ENCODE results near the gene FTO. TPM values are rescaled to one million over a fixed set of nuclear protein-coding genes. Genes with fewer than 3 reads are reported as not detected.
A peak's percentile ranks its signal among the peaks of the same experiment; 100 is the strongest.

Gene FTO
- total RNA-seq, 1 experiment from 2014 or later: 129 TPM

DNA sequence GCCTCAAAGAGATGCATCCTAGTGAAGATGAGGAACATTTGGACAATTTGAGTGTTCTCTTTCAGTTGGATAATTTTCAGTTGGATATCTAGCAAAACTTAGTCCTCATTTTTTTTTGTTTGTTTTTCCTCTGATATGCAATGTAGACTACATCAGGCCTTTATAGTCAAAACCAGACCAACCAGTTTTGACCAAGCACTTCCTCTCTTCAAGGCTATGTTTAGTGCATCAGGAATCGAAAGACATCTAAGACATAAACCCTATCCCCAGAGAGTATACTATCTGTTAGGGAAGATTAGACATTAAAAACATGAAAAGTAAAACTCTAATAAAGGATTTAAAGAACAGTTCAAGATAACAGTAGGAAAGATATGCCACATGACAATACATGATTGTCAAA, 326.5 kb downstream of the FTO start:
- DNase-seq: no peak
- Histone ChIP-seq H3K4me3 (no peak overlapping the region), H3K27me3 (no peaks in the 10 kb centered on the region), H3K4me1 (no peaks in the 10 kb centered on the region), H3K9me3 (replicated peaks) (peaks cover 8% of the 10 kb centered on the region; the same call in 1 of the 2 replicates), H3K27ac (no peak overlapping the region), H3K36me3 (no peaks in the 10 kb centered on the region)

DNA sequence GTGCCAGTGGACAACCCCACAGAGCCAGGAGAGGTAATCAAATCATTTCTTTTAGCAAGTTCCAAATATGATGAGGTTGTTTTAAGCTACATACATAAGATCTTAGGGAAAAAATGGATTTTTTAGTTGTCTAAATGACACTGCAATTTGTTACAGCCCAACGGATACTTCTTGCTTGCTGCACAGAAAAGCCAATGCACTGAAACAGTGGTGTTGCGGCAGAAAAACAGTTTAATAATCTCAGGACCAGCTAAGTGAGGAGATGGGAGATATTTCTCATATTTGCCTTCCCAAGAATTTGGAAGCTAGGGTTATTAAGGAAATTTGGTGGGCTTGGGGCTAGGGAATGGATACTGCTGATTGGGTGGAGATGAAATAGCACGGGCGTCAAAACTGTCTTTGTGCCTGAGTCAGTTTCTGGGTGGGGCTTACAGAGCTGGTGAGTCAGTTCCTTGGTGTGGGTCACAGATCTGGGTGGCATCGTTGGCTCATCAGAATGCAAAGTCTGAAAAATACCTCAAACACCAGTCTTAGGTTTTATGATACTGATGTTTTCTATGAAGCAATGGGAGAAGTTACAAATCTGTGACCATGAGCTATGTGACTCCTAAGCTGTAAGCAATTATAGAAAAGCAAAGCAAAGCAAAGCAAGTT, 327.3 kb downstream of the FTO start:
- no peak for DNase-seq
- H3K4me1 ChIP-seq: no peaks in the 10 kb centered on the region
- H3K36me3 ChIP-seq: no peaks in the 10 kb centered on the region
- H3K27me3 ChIP-seq: no peaks in the 10 kb centered on the region
- no peak overlapping the region for H3K27ac ChIP-seq
- H3K9me3 ChIP-seq (replicated peaks): peaks cover 8% of the 10 kb centered on the region; the same call in 1 of the 2 replicates
- no peak overlapping the region for H3K4me3 ChIP-seq

GRCh38 chr16:54033747-54034146, 329.8 kb downstream of the FTO start:
- H3K36me3 ChIP-seq: no peaks in the 10 kb centered on the region
- H3K4me3 ChIP-seq: no peak overlapping the region
- no peaks in the 10 kb centered on the region for H3K27me3 ChIP-seq
- H3K27ac ChIP-seq: no peak overlapping the region
- no peaks in the 10 kb centered on the region for H3K4me1 ChIP-seq
- peaks cover 8% of the 10 kb centered on the region; the same call in 1 of the 2 replicates for H3K9me3 ChIP-seq (replicated peaks)
- no peak for DNase-seq

- Histone ChIP-seq H3K4me1 (no peaks in the 10 kb centered on the region), H3K36me3 (no peaks in the 10 kb centered on the region), H3K27ac (no peak overlapping the region), H3K27me3 (no peaks in the 10 kb centered on the region), H3K9me3 (replicated peaks) (peaks cover 8% of the 10 kb centered on the region; the same call in 1 of the 2 replicates), H3K4me3 (no peak overlapping the region)
- no peak for DNase-seq
Measured at GRCh38 chr16:54034684-54035083, 330.7 kb downstream of the FTO start.

DNA sequence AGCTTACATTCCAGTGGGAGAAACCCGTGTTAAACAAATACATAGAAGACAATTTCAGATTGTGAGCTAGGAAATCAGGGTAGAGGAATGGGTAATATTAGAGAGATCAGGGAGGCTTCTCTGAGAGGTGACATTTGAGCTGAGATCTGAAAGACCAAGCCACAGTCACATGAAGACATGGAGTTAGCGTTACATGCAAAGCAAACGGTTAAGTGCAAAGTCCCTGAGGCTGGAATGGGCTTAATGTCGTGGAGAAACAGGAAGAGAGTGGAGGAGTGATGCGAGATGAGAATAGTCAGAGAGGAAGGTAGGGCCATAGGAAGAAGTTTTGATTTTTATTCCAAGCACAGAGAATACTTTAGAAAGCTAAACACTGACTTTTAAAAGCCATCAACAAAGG, 336.5 kb downstream of the FTO start:
- Histone ChIP-seq H3K27ac (no peak overlapping the region), H3K27me3 (no peaks in the 10 kb centered on the region), H3K4me1 (no peaks in the 10 kb centered on the region), H3K4me3 (no peak overlapping the region), H3K9me3 (replicated peaks) (no peaks in the 10 kb centered on the region), H3K36me3 (no peaks in the 10 kb centered on the region)
- no peak for DNase-seq

DNA sequence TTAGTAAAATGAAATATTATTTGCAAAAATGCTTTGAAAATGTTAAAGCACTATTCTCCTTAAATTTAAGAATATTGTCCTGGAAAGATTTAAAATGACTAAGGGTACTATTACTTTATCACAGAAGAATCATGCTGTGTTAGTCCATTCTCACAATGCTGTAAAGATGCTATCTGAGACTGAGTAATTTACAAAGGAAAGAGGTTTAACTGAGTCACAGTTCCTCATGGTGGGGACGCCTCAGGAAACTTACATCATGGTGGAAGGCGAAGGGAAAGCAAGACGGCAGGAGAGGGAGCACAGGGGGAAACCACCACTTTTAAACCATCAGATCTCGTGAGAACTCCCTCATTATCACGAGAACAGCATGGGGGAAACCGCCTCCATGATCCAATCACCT, 337.0 kb downstream of the FTO start:
- no peak for DNase-seq
- Histone ChIP-seq H3K9me3 (replicated peaks) (no peaks in the 10 kb centered on the region), H3K27ac (no peak overlapping the region), H3K4me3 (no peak overlapping the region), H3K36me3 (no peaks in the 10 kb centered on the region), H3K4me1 (no peaks in the 10 kb centered on the region), H3K27me3 (no peaks in the 10 kb centered on the region)

GRCh38 chr16:54048586-54049495, 344.9 kb downstream of the FTO start:
- no peaks in the 10 kb centered on the region for H3K27me3 ChIP-seq
- no peaks in the 10 kb centered on the region for H3K36me3 ChIP-seq
- no peak overlapping the region for H3K27ac ChIP-seq

GRCh38 chr16:54049591-54050458, 345.9 kb downstream of the FTO start:
- no peaks in the 10 kb centered on the region for H3K27me3 ChIP-seq
- H3K27ac ChIP-seq: no peak overlapping the region
- no peaks in the 10 kb centered on the region for H3K4me1 ChIP-seq

More at GRCh38 chr16:54048586-54049495, 344.9 kb downstream of the FTO start:
- no peaks in the 10 kb centered on the region for H3K4me1 ChIP-seq
- no peaks in the 10 kb centered on the region for H3K9me3 ChIP-seq (replicated peaks)
- no peak overlapping the region for H3K4me3 ChIP-seq
- no peak for DNase-seq

DNA sequence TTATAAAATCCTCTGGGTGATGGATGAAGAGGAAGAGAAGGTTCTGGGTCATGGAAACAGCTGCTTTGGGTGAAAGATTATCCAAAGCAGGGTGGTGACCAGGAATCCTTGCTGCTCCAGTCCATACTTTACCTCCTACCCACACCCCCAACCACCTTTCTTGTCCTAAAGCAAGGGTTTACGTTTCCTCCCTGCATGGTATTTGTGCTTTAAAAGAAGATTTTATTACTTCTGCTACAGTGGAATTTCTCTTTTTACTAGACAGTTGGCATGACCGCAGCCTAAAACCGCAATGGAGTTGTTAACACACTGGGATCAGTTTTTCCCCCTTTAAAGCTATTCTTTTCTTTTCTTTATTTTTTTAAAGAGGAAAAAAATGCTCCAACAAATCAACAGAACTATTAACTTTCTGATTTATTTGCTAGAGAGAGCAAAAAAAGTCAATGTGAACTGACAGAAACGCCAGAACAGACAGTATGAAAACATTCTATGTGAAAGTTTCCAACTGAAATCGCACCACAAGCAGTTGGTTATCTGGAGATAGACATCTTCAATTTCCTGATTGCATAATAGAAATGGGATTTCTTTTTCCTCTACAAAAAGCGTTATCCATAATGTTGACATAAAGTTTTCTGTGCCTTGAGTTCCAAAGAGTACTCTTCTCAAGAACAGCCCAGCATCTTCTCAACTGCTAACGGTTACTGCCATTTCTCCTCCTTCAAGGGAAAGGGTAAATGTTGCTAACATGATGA, 346.7 kb downstream of the FTO start:
- no peaks in the 10 kb centered on the region for H3K36me3 ChIP-seq
- H3K4me3 ChIP-seq: no peak overlapping the region
- H3K27ac ChIP-seq: no peak overlapping the region
- H3K27me3 ChIP-seq: no peaks in the 10 kb centered on the region
- peak in 1 of 2 experiments; percentile 5 for DNase-seq
- 0 out of 2 replicates have a peak, but pooled peaks cover under 1% of the 10 kb centered on the region for H3K4me1 ChIP-seq
- H3K9me3 ChIP-seq (replicated peaks): no peaks in the 10 kb centered on the region

More at GRCh38 chr16:54049591-54050458, 345.9 kb downstream of the FTO start:
- no peak overlapping the region for H3K4me3 ChIP-seq
- H3K36me3 ChIP-seq: no peaks in the 10 kb centered on the region
- no peaks in the 10 kb centered on the region for H3K9me3 ChIP-seq (replicated peaks)
- DNase-seq: no peak

- H3K4me1 ChIP-seq: 0 out of 2 replicates have a peak, but pooled peaks cover 6% of the 10 kb centered on the region
- no peaks in the 10 kb centered on the region for H3K36me3 ChIP-seq
- no peaks in the 10 kb centered on the region for H3K27me3 ChIP-seq
- no peak overlapping the region for H3K27ac ChIP-seq
- no peak for DNase-seq
- H3K4me3 ChIP-seq: no peak overlapping the region
- H3K9me3 ChIP-seq (replicated peaks): no peaks in the 10 kb centered on the region
Measured at GRCh38 chr16:54051821-54052220, 347.9 kb downstream of the FTO start.

- Histone ChIP-seq H3K4me1 (0 out of 2 replicates have a peak, but pooled peaks cover 6% of the 10 kb centered on the region), H3K27ac (no peak overlapping the region), H3K9me3 (replicated peaks) (no peaks in the 10 kb centered on the region), H3K27me3 (no peaks in the 10 kb centered on the region), H3K36me3 (no peaks in the 10 kb centered on the region), H3K4me3 (no peak overlapping the region)
- DNase-seq: no peak
Measured at GRCh38 chr16:54052271-54052670, 348.3 kb downstream of the FTO start.

DNA sequence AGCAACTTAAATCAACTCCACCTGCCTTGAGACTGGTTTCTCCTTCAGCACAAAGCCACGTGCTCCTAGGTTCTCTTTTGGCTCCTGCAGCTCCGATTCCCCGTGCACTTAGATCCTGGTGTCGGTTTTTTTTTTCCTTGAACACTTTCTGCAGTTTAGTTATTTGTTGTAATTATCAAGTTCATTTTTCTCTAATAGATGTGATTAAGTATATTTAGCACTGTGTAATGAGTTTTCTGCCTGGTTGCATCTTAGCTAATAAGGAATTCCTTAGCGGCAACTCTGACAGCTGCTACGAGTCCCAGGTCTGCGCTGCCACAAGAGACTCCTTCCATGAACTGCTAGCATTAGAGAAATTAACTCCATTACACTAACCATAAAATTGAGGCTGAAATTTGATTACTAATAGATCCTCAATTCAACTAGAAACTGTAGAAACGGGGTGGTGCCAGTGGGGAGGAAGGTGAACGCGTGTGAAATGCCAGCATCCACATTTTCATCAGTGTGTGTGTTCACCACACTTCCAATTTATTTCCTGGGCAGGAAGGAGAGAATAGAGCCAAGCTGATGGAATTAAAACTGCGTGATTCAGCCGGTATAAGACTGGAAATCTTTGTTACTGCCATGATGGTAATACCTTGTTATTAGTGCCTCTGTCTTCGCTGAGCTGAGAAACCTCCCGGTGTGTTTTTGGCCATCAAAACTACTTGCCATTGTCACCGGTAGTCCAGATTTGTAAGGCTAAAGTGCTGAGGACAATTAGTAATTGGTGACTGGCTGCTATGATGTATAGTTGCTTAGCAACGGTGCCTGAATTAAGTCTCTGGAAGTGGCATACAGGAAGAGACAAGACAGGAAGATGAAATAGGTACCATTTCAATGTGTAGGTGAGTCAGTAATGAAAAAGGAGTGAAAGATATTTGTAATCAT, 350.2 kb downstream of the FTO start:
- no peaks in the 10 kb centered on the region for H3K9me3 ChIP-seq (replicated peaks)
- 0 out of 2 replicates have a peak, but pooled peaks cover 6% of the 10 kb centered on the region for H3K4me1 ChIP-seq
- H3K27me3 ChIP-seq: no peaks in the 10 kb centered on the region
- H3K27ac ChIP-seq: no peak overlapping the region
- no peak overlapping the region for H3K4me3 ChIP-seq
- DNase-seq: no peak
- no peaks in the 10 kb centered on the region for H3K36me3 ChIP-seq

DNA sequence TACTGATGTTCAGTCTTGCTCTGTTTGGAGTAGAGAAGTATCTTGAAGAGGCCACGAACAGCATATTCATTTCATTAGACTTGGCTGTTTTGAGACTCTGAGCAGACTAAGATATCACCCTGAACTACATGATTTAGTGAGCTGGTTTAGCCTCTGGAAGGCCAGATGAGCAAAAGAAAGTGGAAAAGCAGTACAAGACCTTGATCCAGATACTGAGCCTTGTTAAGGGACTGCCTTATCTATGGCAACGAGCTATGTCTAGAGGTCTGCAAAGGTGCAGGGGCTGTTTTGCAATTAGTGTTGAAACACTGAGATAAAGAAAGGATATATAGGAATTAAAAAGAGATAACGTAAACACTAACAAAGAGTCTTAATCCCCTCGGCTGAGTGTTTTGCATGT, 351.2 kb downstream of the FTO start:
- Histone ChIP-seq H3K4me3 (no peak overlapping the region), H3K27me3 (no peaks in the 10 kb centered on the region), H3K36me3 (no peaks in the 10 kb centered on the region), H3K4me1 (0 out of 2 replicates have a peak, but pooled peaks cover 6% of the 10 kb centered on the region), H3K9me3 (replicated peaks) (no peaks in the 10 kb centered on the region), H3K27ac (no peak overlapping the region)
- DNase-seq: no peak
